A549 (cell line): ENCODE results near the gene KIF3A.

Experiments used
- CTCF ChIP-seq: fragments of >200 bp; sonication (Bioruptor Twin); formaldehyde crosslinking; IDR thresholded peaks from 3 replicates; pipeline ENCODE4 v1.5.1; 2016
- EP300 ChIP-seq, 2 experiments: fragments of >200 bp; sonication (Bioruptor Twin); formaldehyde crosslinking; IDR thresholded peaks; 2 replicates in 1 of 2; 3 replicates in 1 of 2; pipeline ENCODE4 v1.6.1; 2016 to 2017
- POLR2A ChIP-seq: IDR thresholded peaks from 2 replicates; pipeline ENCODE4 v1.6.1; 2012; ENCODE audit warnings: mild to moderate bottlenecking, low read length

GRCh38 chr5:132747616-132748440 lies 10.5 kb upstream of the KIF3A start:
- TF ChIP-seq CTCF, result no peak
- TF ChIP-seq EP300 (IDR thresholded peaks at IDR 0.05), result no peak
- no peak for TF ChIP-seq POLR2A
